Measurements from ENCODE around the gene FBXL3. TPM values are rescaled to one million over a fixed set of nuclear protein-coding genes. Genes with fewer than 3 reads are reported as not detected.

Gene FBXL3
- total and polyA plus RNA-seq, 4 donors: 18.7 to 90.6 (median 35.2) TPM

DNA sequence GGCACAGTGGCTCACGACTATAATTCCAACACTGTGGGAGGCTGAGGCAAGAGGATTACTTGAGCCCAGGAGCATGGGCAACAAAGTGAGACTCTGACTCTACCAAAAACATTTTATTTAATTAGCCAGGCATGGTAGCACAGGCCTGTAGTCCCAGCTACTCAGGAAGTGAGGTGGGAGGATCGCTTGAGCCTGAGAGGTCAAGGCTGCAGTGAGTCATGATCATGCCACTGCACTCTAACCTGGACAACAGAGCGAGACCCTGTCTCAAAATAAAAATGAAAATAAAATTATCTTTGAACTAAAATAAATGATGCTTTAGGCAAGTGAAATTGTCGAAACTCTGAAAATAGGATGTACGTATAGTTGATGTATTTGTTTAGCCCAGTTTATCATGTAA is 43.3 kb downstream of the FBXL3 start:
- Histone ChIP-seq H3K27ac (ENCODE audit: low read depth in 1 of 2, low read length in 1 of 2) (no peak overlapping the region), H3K27me3 (ENCODE audit: control insufficient read depth in 3 of 3, insufficient read depth in 3 of 3, low read length in 2 of 3) (peaks cover 0 to 8% (median 0%) of the 10 kb centered on the region in 3 donors), H3K4me1 (ENCODE audit: control insufficient read depth in 5 of 5, insufficient read depth in 5 of 5, low read length in 5 of 5) (peaks cover 0 to 4% (median 0%) of the 10 kb centered on the region in 5 donors), H3K4me3 (no peak overlapping the region), H3K9ac (ENCODE audit: insufficient read depth in 1 of 2, low read length in 2 of 2) (no peak overlapping the region), H3K9me3 (ENCODE audit: control insufficient read depth in 4 of 4, insufficient read depth in 3 of 4, low read length in 3 of 4) (no peaks in the 10 kb centered on the region), H3K36me3 (ENCODE audit: control insufficient read depth in 4 of 4, insufficient read depth in 4 of 4, low read length in 4 of 4) (no peaks in the 10 kb centered on the region)
- no peak for TF ChIP-seq CTCF (IDR thresholded peaks at IDR 0.05; ENCODE audit: control extremely low read depth, extremely low read depth)
- DNase-seq: no peak
- ATAC-seq (ENCODE audit: insufficient read depth, low FRiP score): no peak
- 66 to 77% methylated on average over 5 of the region's 5 CpGs for WGBS, 2 donors

DNA sequence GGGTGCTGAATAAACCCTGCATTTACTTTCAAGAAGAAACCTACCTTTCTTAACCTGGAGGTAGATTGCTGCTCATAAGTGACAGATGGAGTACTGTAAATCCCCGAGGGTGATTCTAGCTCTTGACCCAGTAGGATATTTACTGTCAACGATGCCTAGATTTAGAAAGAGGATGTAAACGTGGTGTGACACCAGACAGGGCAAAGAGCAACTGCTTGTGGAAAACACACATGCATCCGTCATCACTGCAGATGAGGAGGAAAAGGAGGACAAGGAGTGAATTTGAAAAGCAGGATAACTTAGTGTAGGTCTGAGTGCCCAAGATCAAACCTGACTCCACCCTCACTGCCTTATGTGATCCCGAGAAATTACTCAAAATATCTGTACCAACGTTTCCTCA is 44.9 kb downstream of the FBXL3 start:
- H3K4me1 ChIP-seq (ENCODE audit: control insufficient read depth in 5 of 5, insufficient read depth in 5 of 5, low read length in 5 of 5): peaks cover 0 to 4% (median 0%) of the 10 kb centered on the region in 5 donors
- peaks cover 0 to 8% (median 0%) of the 10 kb centered on the region in 3 donors for H3K27me3 ChIP-seq (ENCODE audit: control insufficient read depth in 3 of 3, insufficient read depth in 3 of 3, low read length in 2 of 3)
- DNase-seq: peak in 1 of 3 donors; percentile 21
- no peak overlapping the region for H3K27ac ChIP-seq (ENCODE audit: low read depth in 1 of 2, low read length in 1 of 2)
- no peak overlapping the region for H3K4me3 ChIP-seq
- 42 to 57% methylated on average over 6 of the region's 6 CpGs for WGBS, 2 donors
- H3K36me3 ChIP-seq (ENCODE audit: control insufficient read depth in 4 of 4, insufficient read depth in 4 of 4, low read length in 4 of 4): no peaks in the 10 kb centered on the region
- TF ChIP-seq CTCF (IDR thresholded peaks at IDR 0.05; ENCODE audit: control extremely low read depth, extremely low read depth): no peak
- no peak for ATAC-seq (ENCODE audit: insufficient read depth, low FRiP score)
- no peaks in the 10 kb centered on the region for H3K9me3 ChIP-seq (ENCODE audit: control insufficient read depth in 4 of 4, insufficient read depth in 3 of 4, low read length in 3 of 4)
- H3K9ac ChIP-seq (ENCODE audit: insufficient read depth in 1 of 2, low read length in 2 of 2): no peak overlapping the region

DNA sequence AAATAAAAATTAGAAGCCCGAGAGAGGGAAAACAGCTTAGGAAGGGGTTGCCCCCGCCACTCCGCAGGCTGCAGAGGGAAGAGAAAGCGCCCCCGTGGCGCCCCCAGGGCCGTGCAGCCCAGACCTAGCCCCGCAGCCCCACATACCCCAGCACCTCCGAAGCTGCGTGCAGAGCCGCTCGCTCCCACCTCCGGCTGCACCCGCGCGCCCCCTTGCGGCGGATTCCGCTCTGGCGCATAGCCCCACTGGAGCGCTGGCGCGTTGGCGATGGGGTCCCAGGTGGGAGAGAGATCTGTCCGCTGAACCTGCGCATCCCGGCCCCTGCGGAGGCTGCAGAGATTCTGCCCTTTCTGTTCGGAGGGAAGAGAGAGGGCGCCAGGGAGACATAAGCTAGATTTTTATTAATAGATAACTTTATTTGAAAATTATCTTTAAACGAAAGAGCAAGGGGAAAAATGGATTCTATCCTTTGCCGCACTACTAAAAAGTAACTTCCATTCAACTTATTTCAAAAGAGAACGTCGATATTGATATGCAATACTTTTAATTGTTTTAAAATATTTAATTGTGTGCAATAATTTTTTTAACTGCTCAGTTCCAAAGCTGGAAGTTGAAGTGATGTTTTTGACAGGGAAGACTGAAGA is 46.8 kb downstream of the FBXL3 start:
- ATAC-seq (ENCODE audit: insufficient read depth, low FRiP score) (peak; percentile 87), DNase-seq (peak; percentile 71 to 84 (median 77))
- Histone ChIP-seq H3K9me3 (ENCODE audit: control insufficient read depth in 4 of 4, insufficient read depth in 3 of 4, low read length in 3 of 4) (no peaks in the 10 kb centered on the region), H3K4me1 (ENCODE audit: control insufficient read depth in 5 of 5, insufficient read depth in 5 of 5, low read length in 5 of 5) (peaks cover 0 to 4% (median 0%) of the 10 kb centered on the region in 5 donors), H3K9ac (ENCODE audit: insufficient read depth in 1 of 2, low read length in 2 of 2) (no peak overlapping the region), H3K27ac (ENCODE audit: low read depth in 1 of 2, low read length in 1 of 2) (no peak overlapping the region), H3K36me3 (ENCODE audit: control insufficient read depth in 4 of 4, insufficient read depth in 4 of 4, low read length in 4 of 4) (no peaks in the 10 kb centered on the region), H3K4me3 (no peak overlapping the region), H3K27me3 (ENCODE audit: control insufficient read depth in 3 of 3, insufficient read depth in 3 of 3, low read length in 2 of 3) (peaks cover 0 to 8% (median 0%) of the 10 kb centered on the region in 3 donors)
- peak; percentile 91 for TF ChIP-seq CTCF (IDR thresholded peaks at IDR 0.05; ENCODE audit: control extremely low read depth, extremely low read depth)
- 3 to 5% methylated on average over 34 of the region's 34 CpGs for WGBS, 2 donors
